Liver (tissue), 3 donors: ENCODE data around the gene PAK4.
A peak's percentile ranks its signal among the peaks of the same experiment; 100 is the strongest.

Experiments used
- CTCF ChIP-seq: fragments of 150-350 bp; IDR thresholded peaks from 2 replicates; pipeline ENCODE4 v1.5.1; 2017; ENCODE audit warnings: improper control_type of control experiment, low read depth, low read length; ENCODE audit not compliant: missing input control
- EGR1 ChIP-seq, 2 donors: IDR thresholded peaks; 2 replicates each; pipeline ENCODE4 v1.6.1; 2016 to 2018; ENCODE audit warnings: antibody characterized with exemption in 2 of 2, low read depth in 2 of 2
- HNF4G ChIP-seq: IDR thresholded peaks from 2 replicates; pipeline ENCODE4 v1.6.1; 2016; ENCODE audit warnings: antibody characterized with exemption
- REST ChIP-seq: IDR thresholded peaks from 2 replicates; pipeline ENCODE4 v1.6.1; 2016; ENCODE audit warnings: antibody characterized with exemption, mild to moderate bottlenecking
- TAF1 ChIP-seq: conservative IDR thresholded peaks from 2 replicates; pipeline ENCODE4 v1.6.1; 2016; ENCODE audit warnings: antibody characterized with exemption, mild to moderate bottlenecking
- YY1 ChIP-seq: IDR thresholded peaks from 2 replicates; pipeline ENCODE4 v1.6.1; 2016; ENCODE audit warnings: antibody characterized with exemption, mild to moderate bottlenecking
- donor health status: healthy.
- donor health status: healthy.

- TF ChIP-seq YY1, result no peak
- peak; percentile 68 for TF ChIP-seq CTCF
- TF ChIP-seq REST, result no peak
- no peak for TF ChIP-seq EGR1 (IDR thresholded peaks at IDR 0.05; ENCODE audit: low read depth in 2 of 2)
- no peak for TF ChIP-seq HNF4G
- no peak for TF ChIP-seq TAF1
Measured at GRCh38 chr19:39110263-39110967, 15.2 kb upstream of the PAK4 start.
